Measurements from ENCODE around the gene LYVE1. TPM values are rescaled to one million over a fixed set of nuclear protein-coding genes. Genes with fewer than 3 reads are reported as not detected.

Gene LYVE1
- polyA plus RNA-seq, 1 experiment: 0.19 TPM

- Histone ChIP-seq H3K27me3 (ENCODE audit: control insufficient read depth, insufficient read depth, low read length) (no peaks in the 10 kb centered on the region), H3K27ac (ENCODE audit: low read depth, low read length) (peak overlapping the region; percentile 25), H3K9me3 (ENCODE audit: control insufficient read depth, insufficient read depth, low read length) (no peaks in the 10 kb centered on the region), H3K4me3 (ENCODE audit: low read depth, low read length) (no peak overlapping the region)
- DNase-seq (ENCODE audit: low read depth, low spot score): no peak
- no peak for TF ChIP-seq CTCF (IDR thresholded peaks at IDR 0.05; ENCODE audit: low read depth, low read length)
- CTCF ChIA-PET: interaction anchor here (1.2 to 4.1 kb wide), 3 partner anchors 49 to 199 kb away, joined by 3 to 15 read pairs (median 7); partner anchors contain the start of gene RNF141
- POLR2A ChIA-PET: interaction anchor here (1.0 to 1.2 kb wide), 2 partner anchors 20 to 114 kb away, joined by 3 to 4 read pairs; no protein-coding TSS in a partner anchor
These were observed 36.3 kb upstream of the LYVE1 start for GRCh38 chr11:10604798-10605197.

- CTCF ChIA-PET: interaction anchor here (2.6 to 4.1 kb wide), 2 partner anchors 63 to 198 kb away, joined by 7 to 15 read pairs; partner anchors contain the start of gene RNF141
- H3K9me3 ChIP-seq (ENCODE audit: control insufficient read depth, insufficient read depth, low read length): no peaks in the 10 kb centered on the region
- H3K27ac ChIP-seq (ENCODE audit: low read depth, low read length): peak overlapping the region; percentile 25
- H3K4me3 ChIP-seq (ENCODE audit: low read depth, low read length): no peak overlapping the region
- TF ChIP-seq CTCF (IDR thresholded peaks at IDR 0.05; ENCODE audit: low read depth, low read length): no peak
- DNase-seq (ENCODE audit: low read depth, low spot score): no peak
- no peaks in the 10 kb centered on the region for H3K27me3 ChIP-seq (ENCODE audit: control insufficient read depth, insufficient read depth, low read length)
- POLR2A ChIA-PET: interaction anchor here (1.0 to 1.2 kb wide), 2 partner anchors 20 to 113 kb away, joined by 3 to 4 read pairs; no protein-coding TSS in a partner anchor
These were observed 35.9 kb upstream of the LYVE1 start for GRCh38 chr11:10604340-10604748.

DNA sequence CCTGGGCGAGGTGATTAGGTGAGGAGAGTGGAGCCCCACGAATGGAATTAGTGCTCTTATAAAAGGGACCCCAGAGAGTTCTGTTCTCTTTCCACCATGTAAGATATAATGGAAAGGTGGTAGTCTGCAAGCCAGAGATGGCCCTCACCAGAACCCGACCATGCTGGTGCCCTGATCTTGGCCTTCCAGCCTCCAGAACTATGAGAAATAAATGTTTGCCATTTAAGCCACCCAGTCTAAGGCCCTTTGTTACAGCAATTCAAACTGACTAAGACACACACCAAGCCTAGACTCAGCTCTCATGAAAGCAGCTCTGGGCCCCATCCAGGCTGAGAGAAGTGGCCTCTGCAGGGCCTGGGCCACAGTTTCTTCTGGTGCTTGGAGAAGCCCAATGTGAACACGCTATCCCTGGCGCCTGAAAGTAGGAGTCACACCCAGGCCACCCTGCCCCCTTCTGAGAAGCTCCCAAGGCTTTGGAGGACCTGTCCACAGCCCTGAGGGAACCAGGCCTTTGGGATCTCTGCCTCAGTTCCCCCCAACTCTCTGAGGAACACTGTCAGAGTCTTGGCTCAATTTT, 35.3 kb upstream of the LYVE1 start:
- no peaks in the 10 kb centered on the region for H3K9me3 ChIP-seq (ENCODE audit: control insufficient read depth, insufficient read depth, low read length)
- DNase-seq (ENCODE audit: low read depth, low spot score): no peak
- no peak overlapping the region for H3K4me3 ChIP-seq (ENCODE audit: low read depth, low read length)
- ChIA-PET POLR2A (interaction anchor here (1.2 kb wide), 1 partner anchor 113 kb away, joined by 3 read pairs; no protein-coding TSS in a partner anchor), CTCF (interaction anchor here (2.6 to 4.1 kb wide), 2 partner anchors 63 to 198 kb away, joined by 7 to 15 read pairs; partner anchors contain the start of gene RNF141)
- no peak for TF ChIP-seq CTCF (IDR thresholded peaks at IDR 0.05; ENCODE audit: low read depth, low read length)
- no peaks in the 10 kb centered on the region for H3K27me3 ChIP-seq (ENCODE audit: control insufficient read depth, insufficient read depth, low read length)
- peak overlapping the region; percentile 25 for H3K27ac ChIP-seq (ENCODE audit: low read depth, low read length)

DNA sequence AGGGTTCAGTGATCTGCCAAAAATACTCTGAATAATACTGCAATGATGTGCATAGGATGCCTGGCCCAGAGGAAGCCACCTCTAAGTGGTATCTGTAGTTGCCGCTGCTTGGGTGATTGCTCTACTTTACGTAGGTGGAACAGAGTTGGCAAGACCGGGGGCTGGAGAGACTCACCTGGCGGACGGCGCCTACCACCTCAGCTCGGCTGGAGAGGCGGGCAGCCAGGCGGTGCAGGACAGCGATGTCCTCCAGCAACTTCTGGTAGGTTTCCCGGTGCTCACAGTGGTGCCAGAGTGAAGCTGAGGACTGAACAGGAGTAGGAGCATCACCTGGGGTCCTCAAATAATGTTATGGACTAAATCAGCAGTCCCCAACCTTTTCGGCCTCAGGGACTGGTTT, 34.5 kb upstream of the LYVE1 start:
- CTCF ChIA-PET: no interaction called here
- POLR2A ChIA-PET: no interaction called here

More for the DNA sequence above, 34.5 kb upstream of the LYVE1 start:
- H3K4me3 ChIP-seq (ENCODE audit: low read depth, low read length): no peak overlapping the region
- no peaks in the 10 kb centered on the region for H3K9me3 ChIP-seq (ENCODE audit: control insufficient read depth, insufficient read depth, low read length)
- no peaks in the 10 kb centered on the region for H3K27me3 ChIP-seq (ENCODE audit: control insufficient read depth, insufficient read depth, low read length)
- no peak for TF ChIP-seq CTCF (IDR thresholded peaks at IDR 0.05; ENCODE audit: low read depth, low read length)
- DNase-seq (ENCODE audit: low read depth, low spot score): no peak
- no peak overlapping the region for H3K27ac ChIP-seq (ENCODE audit: low read depth, low read length)

Measured in AG04450 (cell line).